BE2C (cell line): ENCODE data around the gene FRRS1L.

Experiments used
- DNase-seq: peaks from one replicate; pipeline ENCODE4 v3.0.0-alpha.2; 2020
- H3K27me3 ChIP-seq: fragments of 250-450 bp; sonication (Bioruptor Pico); 2 replicates; pipeline ENCODE4 v1.5.1; 2020; ENCODE audit warnings: mild to moderate bottlenecking
- H3K36me3 ChIP-seq: fragments of 250-450 bp; sonication (Bioruptor Pico); 2 replicates; pipeline ENCODE4 v1.5.1; 2020; ENCODE audit warnings: mild to moderate bottlenecking
- H3K4me1 ChIP-seq: fragments of 250-450 bp; sonication (Bioruptor Pico); 2 replicates; pipeline ENCODE4 v1.5.1; 2020
- H3K4me3 ChIP-seq: 2 replicates; pipeline ENCODE4 v1.5.1; 2011; ENCODE audit warnings: low read depth, low read length
- H3K9me3 ChIP-seq: fragments of 250-450 bp; sonication (Bioruptor Pico); 2 replicates; pipeline ENCODE4 v1.5.1; 2020
- TF ChIP-seq, protein P1 (sequence below): IDR thresholded peaks from 2 replicates; pipeline ENCODE4 v1.5.1; 2012; ENCODE audit warnings: mild to moderate bottlenecking, low read depth, low read length

The FRRS1L gene

DNA sequence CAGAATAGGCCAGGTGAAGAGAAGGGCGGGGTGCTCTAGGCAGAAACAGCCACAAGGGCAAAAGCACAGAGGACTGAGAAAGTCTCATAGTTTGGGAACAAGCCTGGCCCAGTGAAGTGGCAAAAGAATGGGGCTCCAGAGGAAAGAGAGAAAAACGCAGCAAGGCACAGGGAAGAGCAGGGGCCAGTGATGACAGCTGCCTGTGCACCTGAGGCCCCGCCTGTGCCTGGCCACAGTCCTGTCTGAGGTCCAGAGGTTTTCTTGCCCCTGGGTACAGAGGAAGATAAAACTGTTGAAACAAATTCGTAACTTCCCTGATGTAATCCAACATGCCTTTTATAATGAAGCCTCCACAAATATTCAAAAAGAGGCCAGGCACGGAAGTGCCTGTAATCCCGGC, 22.0 kb downstream of the FRRS1L start:
- TF ChIP-seq, protein P1, sequence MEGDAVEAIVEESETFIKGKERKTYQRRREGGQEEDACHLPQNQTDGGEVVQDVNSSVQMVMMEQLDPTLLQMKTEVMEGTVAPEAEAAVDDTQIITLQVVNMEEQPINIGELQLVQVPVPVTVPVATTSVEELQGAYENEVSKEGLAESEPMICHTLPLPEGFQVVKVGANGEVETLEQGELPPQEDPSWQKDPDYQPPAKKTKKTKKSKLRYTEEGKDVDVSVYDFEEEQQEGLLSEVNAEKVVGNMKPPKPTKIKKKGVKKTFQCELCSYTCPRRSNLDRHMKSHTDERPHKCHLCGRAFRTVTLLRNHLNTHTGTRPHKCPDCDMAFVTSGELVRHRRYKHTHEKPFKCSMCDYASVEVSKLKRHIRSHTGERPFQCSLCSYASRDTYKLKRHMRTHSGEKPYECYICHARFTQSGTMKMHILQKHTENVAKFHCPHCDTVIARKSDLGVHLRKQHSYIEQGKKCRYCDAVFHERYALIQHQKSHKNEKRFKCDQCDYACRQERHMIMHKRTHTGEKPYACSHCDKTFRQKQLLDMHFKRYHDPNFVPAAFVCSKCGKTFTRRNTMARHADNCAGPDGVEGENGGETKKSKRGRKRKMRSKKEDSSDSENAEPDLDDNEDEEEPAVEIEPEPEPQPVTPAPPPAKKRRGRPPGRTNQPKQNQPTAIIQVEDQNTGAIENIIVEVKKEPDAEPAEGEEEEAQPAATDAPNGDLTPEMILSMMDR = no peak
- Histone ChIP-seq H3K9me3 (no peaks in the 10 kb centered on the region), H3K4me3 (no peak overlapping the region), H3K4me1 (no peaks in the 10 kb centered on the region), H3K27me3 (no peaks in the 10 kb centered on the region; the same call in 1 of the 2 replicates), H3K36me3 (no peaks in the 10 kb centered on the region)
- no peak for DNase-seq

GRCh38 chr9:109143881-109144562, 23.0 kb downstream of the FRRS1L start:
- H3K4me3 ChIP-seq = no peak overlapping the region
- TF ChIP-seq, protein P1 = peak; percentile 49
- no peaks in the 10 kb centered on the region for H3K36me3 ChIP-seq
- no peaks in the 10 kb centered on the region; the same call in 1 of the 2 replicates for H3K27me3 ChIP-seq
- no peaks in the 10 kb centered on the region for H3K4me1 ChIP-seq
- H3K9me3 ChIP-seq = no peaks in the 10 kb centered on the region
- DNase-seq = peak; percentile 18

DNA sequence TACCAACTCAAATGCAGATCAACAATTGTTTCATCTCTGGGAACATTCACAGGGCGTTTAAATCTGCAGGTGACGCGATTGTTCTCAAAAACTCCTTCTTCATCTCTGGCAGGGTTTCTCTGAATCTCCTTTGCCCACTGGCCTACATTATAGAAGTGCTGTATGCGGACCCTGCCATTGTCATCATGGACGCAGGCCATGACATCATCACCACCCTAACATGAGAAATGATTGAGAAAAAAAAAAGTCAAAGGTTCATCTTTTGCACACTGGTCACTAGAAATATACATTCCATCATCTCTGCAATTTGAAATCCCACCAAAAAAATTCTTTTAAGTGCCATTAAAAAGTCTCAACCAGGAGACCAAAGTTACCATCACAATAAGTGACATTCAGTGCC, 25.7 kb downstream of the FRRS1L start:
- H3K4me1 ChIP-seq = no peaks in the 10 kb centered on the region
- no peak overlapping the region for H3K4me3 ChIP-seq
- H3K9me3 ChIP-seq = no peaks in the 10 kb centered on the region
- H3K27me3 ChIP-seq = no peaks in the 10 kb centered on the region
- no peak for DNase-seq
- no peaks in the 10 kb centered on the region for H3K36me3 ChIP-seq
- TF ChIP-seq, protein P1 = no peak

DNA sequence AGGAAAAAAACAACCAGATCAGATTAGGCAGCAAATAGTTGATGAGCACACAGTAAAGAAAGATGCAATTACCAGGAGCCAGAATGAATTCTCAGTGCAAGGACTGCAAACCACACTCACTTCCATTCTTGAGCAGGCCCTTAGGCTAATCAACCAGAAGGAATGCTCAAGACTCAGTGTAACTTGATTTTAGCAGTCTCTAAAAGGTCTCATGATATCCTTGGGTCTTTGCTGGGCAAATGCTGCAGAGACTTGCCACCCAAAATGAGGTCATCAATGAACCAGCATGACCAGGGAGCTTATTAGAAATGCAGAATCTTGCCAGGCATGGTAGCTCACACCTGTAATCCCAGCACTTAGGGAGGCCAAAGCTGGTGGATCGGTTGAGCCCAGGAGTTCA, 27.2 kb downstream of the FRRS1L start:
- Histone ChIP-seq H3K4me3 (no peak overlapping the region), H3K9me3 (no peaks in the 10 kb centered on the region), H3K4me1 (no peaks in the 10 kb centered on the region), H3K36me3 (no peaks in the 10 kb centered on the region), H3K27me3 (no peaks in the 10 kb centered on the region)
- DNase-seq = no peak
- TF ChIP-seq, protein P1 = no peak

- no peak for DNase-seq
- Histone ChIP-seq H3K36me3 (no peaks in the 10 kb centered on the region), H3K9me3 (no peaks in the 10 kb centered on the region), H3K27me3 (no peaks in the 10 kb centered on the region), H3K4me3 (no peak overlapping the region), H3K4me1 (no peaks in the 10 kb centered on the region)
- TF ChIP-seq, protein P1 = no peak
Measured at GRCh38 chr9:109138421-109138820, 28.6 kb downstream of the FRRS1L start.

- no peaks in the 10 kb centered on the region for H3K27me3 ChIP-seq
- no peaks in the 10 kb centered on the region for H3K4me1 ChIP-seq
- no peak overlapping the region for H3K4me3 ChIP-seq
- TF ChIP-seq, protein P1 = no peak
- H3K9me3 ChIP-seq = no peaks in the 10 kb centered on the region
- no peak for DNase-seq
- no peaks in the 10 kb centered on the region for H3K36me3 ChIP-seq
Measured at GRCh38 chr9:109134167-109134578, 32.9 kb downstream of the FRRS1L start.
